A549 treated with ZK216348 at 1 μM for 4 hours (cell line): ENCODE data around the gene RPUSD3. TPM values are rescaled to one million over a fixed set of nuclear protein-coding genes. Genes with fewer than 3 reads are reported as not detected.

ENCODE experiments used
- total RNA-seq: library from RNA; stranded (reverse); fragments of 200-300 nt; extraction: Qiagen RNA extraction; gene quantifications from 5 replicates; pipeline ENCODE4 v1.2.3, GENCODE V29; 2022; ENCODE audit warnings: low read depth

RPUSD3 gene
- 36.5 to 61.4 TPM (median 53.3 TPM) in 5 replicates for total RNA-seq

GRCh38 chr3:9843715-9844438 lies at the start of gene RPUSD3:
RPUSD3 (minus strand) TSS chr3:9844008; CDS start chr3:9843990, 18 bp downstream.

GRCh38 chr3:9890249-9891071 lies 46.7 kb upstream of the RPUSD3 start, which contains the start of gene JAGN1:
JAGN1 (plus strand) TSS chr3:9890610; CDS start chr3:9890723, 113 bp downstream.

GRCh38 chr3:9879830-9880549 lies 36.2 kb upstream of the RPUSD3 start, which contains the start of gene CIDEC:
CIDEC (minus strand) TSS chr3:9880253; CDS start chr3:9878486, 1,767 bp downstream.

GRCh38 chr3:9809615-9810432 lies 34.0 kb downstream of the RPUSD3 start, which contains the start of gene TTLL3:
TTLL3 (plus strand) TSS chr3:9810262; CDS start chr3:9810662, 400 bp downstream.

GRCh38 chr3:9792405-9793160 lies 51.2 kb downstream of the RPUSD3 start, which contains the start of the genes ARPC4 and TADA3:
ARPC4 (plus strand) TSS chr3:9793082; CDS start chr3:9793122, 40 bp downstream.
TADA3 (minus strand) TSS chr3:9792473; CDS start chr3:9791466, 1,007 bp downstream.

Other genes with a start within 250 kb of the RPUSD3 start
- 25.7 to 33.1 TPM (median 29.2 TPM) in 5 replicates for gene MTMR14, start 194.5 kb downstream of the RPUSD3 start, total RNA-seq
- gene CPNE9, start 140.2 kb downstream of the RPUSD3 start, total RNA-seq: 0.14 to 0.30 TPM (median 0.21 TPM) in 3 of 5 replicates, not detected in the others
- gene BRPF1, start 112.3 kb downstream of the RPUSD3 start, total RNA-seq: 14.5 to 19.9 TPM (median 18.9 TPM) in 5 replicates
- gene OGG1, start 94.1 kb downstream of the RPUSD3 start, total RNA-seq: 14.0 to 20.5 TPM (median 18.5 TPM) in 5 replicates
- gene CAMK1, start 74.1 kb downstream of the RPUSD3 start, total RNA-seq: 11.6 to 21.8 TPM (median 17.7 TPM) in 5 replicates
- gene TADA3, start 51.5 kb downstream of the RPUSD3 start, total RNA-seq: 52.0 to 62.4 TPM (median 59.5 TPM) in 5 replicates
- gene ARPC4, start 50.9 kb downstream of the RPUSD3 start, total RNA-seq: 142 to 221 TPM (median 156 TPM) in 5 replicates
- 5.3 to 8.0 TPM (median 6.6 TPM) in 5 replicates for gene TTLL3, start 33.7 kb downstream of the RPUSD3 start, total RNA-seq
- gene CIDEC, start 36.2 kb upstream of the RPUSD3 start, total RNA-seq: 26.1 to 42.7 TPM (median 29.8 TPM) in 5 replicates
- 72.0 to 87.1 TPM (median 82.0 TPM) in 5 replicates for gene JAGN1, start 46.6 kb upstream of the RPUSD3 start, total RNA-seq
- gene IL17RE, start 58.8 kb upstream of the RPUSD3 start, total RNA-seq: 1.1 to 4.2 TPM (median 1.5 TPM) in 5 replicates
- gene IL17RC, start 73.1 kb upstream of the RPUSD3 start, total RNA-seq: 15.2 to 24.5 TPM (median 18.9 TPM) in 5 replicates
- 8.1 to 15.6 TPM (median 13.7 TPM) in 5 replicates for gene CRELD1, start 89.8 kb upstream of the RPUSD3 start, total RNA-seq
- gene PRRT3, start 108.4 kb upstream of the RPUSD3 start, total RNA-seq: 0.66 to 1.8 TPM (median 1.5 TPM) in 5 replicates
- gene EMC3, start 142.8 kb upstream of the RPUSD3 start, total RNA-seq: 109 to 129 TPM (median 119 TPM) in 5 replicates
- gene FANCD2, start 182.4 kb upstream of the RPUSD3 start, total RNA-seq: 18.3 to 24.5 TPM (median 19.5 TPM) in 5 replicates